ENCODE results near the gene GLCCI1.
"Not testable (repeated sequence)": the region's sequence is repeated elsewhere in the genome, so short reads cannot be mapped to it uniquely, and the experiment has no call there.

GLCCI1 gene

GRCh38 chr7:8040768-8041369 lies 72.3 kb downstream of the GLCCI1 start:
- TF ChIP-seq CTCF (IDR thresholded peaks at IDR 0.05; ENCODE audit: control insufficient read depth, extremely low read depth, insufficient read depth) = no peak
- DNase-seq (ENCODE audit: low read depth) = no peak

GRCh38 chr7:8042796-8043535 lies 74.4 kb downstream of the GLCCI1 start:
- no peak overlapping the region for H3K4me3 ChIP-seq (ENCODE audit: low read depth, low read length)
- peak; percentile 26 for DNase-seq (ENCODE audit: low read depth)
- TF ChIP-seq CTCF (IDR thresholded peaks at IDR 0.05; ENCODE audit: control insufficient read depth, extremely low read depth, insufficient read depth) = no peak

More at GRCh38 chr7:8040768-8041369, 72.3 kb downstream of the GLCCI1 start:
- H3K4me3 ChIP-seq (ENCODE audit: low read depth, low read length) = no peak overlapping the region

- no peak overlapping the region for H3K4me3 ChIP-seq (ENCODE audit: low read depth, low read length)
- no peak for TF ChIP-seq CTCF (IDR thresholded peaks at IDR 0.05; ENCODE audit: control insufficient read depth, extremely low read depth, insufficient read depth)
- no peak for DNase-seq (ENCODE audit: low read depth)
These were observed 76.3 kb downstream of the GLCCI1 start for GRCh38 chr7:8044761-8045430.

GRCh38 chr7:8048067-8048466 lies 79.5 kb downstream of the GLCCI1 start:
- not testable (repeated sequence) for DNase-seq (ENCODE audit: low read depth)

GRCh38 chr7:8051373-8051772 lies 82.8 kb downstream of the GLCCI1 start:
- H3K4me3 ChIP-seq (ENCODE audit: low read depth, low read length) = no peak overlapping the region
- no peak for DNase-seq (ENCODE audit: low read depth)
- no peak for TF ChIP-seq CTCF (IDR thresholded peaks at IDR 0.05; ENCODE audit: control insufficient read depth, extremely low read depth, insufficient read depth)

More at GRCh38 chr7:8048067-8048466, 79.5 kb downstream of the GLCCI1 start:
- not testable (repeated sequence) for H3K4me3 ChIP-seq (ENCODE audit: low read depth, low read length)

- no peak overlapping the region for H3K4me3 ChIP-seq (ENCODE audit: low read depth, low read length)
- DNase-seq (ENCODE audit: low read depth) = no peak
- TF ChIP-seq CTCF (IDR thresholded peaks at IDR 0.05; ENCODE audit: control insufficient read depth, extremely low read depth, insufficient read depth) = no peak
These were observed 83.4 kb downstream of the GLCCI1 start for GRCh38 chr7:8051998-8052397.

GRCh38 chr7:8052824-8053223 lies 84.2 kb downstream of the GLCCI1 start:
- H3K4me3 ChIP-seq (ENCODE audit: low read depth, low read length) = no peak overlapping the region
- no peak for TF ChIP-seq CTCF (IDR thresholded peaks at IDR 0.05; ENCODE audit: control insufficient read depth, extremely low read depth, insufficient read depth)
- DNase-seq (ENCODE audit: low read depth) = no peak
